Measurements from ENCODE around the gene EGFLAM. TPM values are rescaled to one million over a fixed set of nuclear protein-coding genes. Genes with fewer than 3 reads are reported as not detected.
"Not testable (repeated sequence)": the region's sequence is repeated elsewhere in the genome, so short reads cannot be mapped to it uniquely, and the experiment has no call there.

The EGFLAM gene
- polyA plus RNA-seq, 5 donors, result 8.9 to 14.8 (median 12.4) TPM

GRCh38 chr5:38323645-38324295 is 65.4 kb downstream of the EGFLAM start:
- DNase-seq, result no peak

- no peak for DNase-seq
Measured at GRCh38 chr5:38329132-38329715, 70.9 kb downstream of the EGFLAM start.

- DNase-seq, result no peak
Measured at GRCh38 chr5:38330207-38330606, 71.8 kb downstream of the EGFLAM start.

GRCh38 chr5:38331831-38332230 is 73.5 kb downstream of the EGFLAM start:
- DNase-seq, result no peak

GRCh38 chr5:38333181-38333580 is 74.8 kb downstream of the EGFLAM start:
- not testable (repeated sequence) for DNase-seq

GRCh38 chr5:38338455-38338854 is 80.1 kb downstream of the EGFLAM start:
- no peak for DNase-seq

- DNase-seq, result no peak
Measured at GRCh38 chr5:38339446-38339845, 81.1 kb downstream of the EGFLAM start.

- no peak for DNase-seq
Measured at GRCh38 chr5:38341056-38341455, 82.7 kb downstream of the EGFLAM start.

GRCh38 chr5:38341641-38342040 is 83.3 kb downstream of the EGFLAM start:
- DNase-seq, result no peak

GRCh38 chr5:38342261-38342660 is 83.9 kb downstream of the EGFLAM start:
- no peak for DNase-seq

GRCh38 chr5:38344891-38345290 is 86.5 kb downstream of the EGFLAM start:
- DNase-seq, result no peak

- DNase-seq, result no peak
Measured at GRCh38 chr5:38346593-38346992, 88.2 kb downstream of the EGFLAM start.

- no peak for DNase-seq
Measured at GRCh38 chr5:38347040-38347763, 88.8 kb downstream of the EGFLAM start.

GRCh38 chr5:38347896-38348295 is 89.5 kb downstream of the EGFLAM start:
- DNase-seq, result no peak

GRCh38 chr5:38360323-38361061 is 102.1 kb downstream of the EGFLAM start:
- no peak for DNase-seq

GRCh38 chr5:38362713-38363112 is 104.4 kb downstream of the EGFLAM start:
- no peak for DNase-seq

- no peak for DNase-seq
Measured at GRCh38 chr5:38364825-38365224, 106.5 kb downstream of the EGFLAM start.

- DNase-seq, result no peak
Measured at GRCh38 chr5:38367410-38367809, 109.1 kb downstream of the EGFLAM start.

GRCh38 chr5:38367966-38368365 is 109.6 kb downstream of the EGFLAM start:
- DNase-seq, result no peak

- no peak for DNase-seq
Measured at GRCh38 chr5:38369692-38370091, 111.3 kb downstream of the EGFLAM start.

- DNase-seq, result no peak
Measured at GRCh38 chr5:38370358-38371100, 112.2 kb downstream of the EGFLAM start.

GRCh38 chr5:38371596-38371995 is 113.2 kb downstream of the EGFLAM start:
- no peak for DNase-seq

Data from right lung (tissue), 5 donors.